ENCODE data around the gene PRIMA1. TPM values are rescaled to one million over a fixed set of nuclear protein-coding genes. Genes with fewer than 3 reads are reported as not detected.

The PRIMA1 gene
- total RNA-seq, 2 donors from 2014 or later = 2.3 to 3.5 TPM

DNA sequence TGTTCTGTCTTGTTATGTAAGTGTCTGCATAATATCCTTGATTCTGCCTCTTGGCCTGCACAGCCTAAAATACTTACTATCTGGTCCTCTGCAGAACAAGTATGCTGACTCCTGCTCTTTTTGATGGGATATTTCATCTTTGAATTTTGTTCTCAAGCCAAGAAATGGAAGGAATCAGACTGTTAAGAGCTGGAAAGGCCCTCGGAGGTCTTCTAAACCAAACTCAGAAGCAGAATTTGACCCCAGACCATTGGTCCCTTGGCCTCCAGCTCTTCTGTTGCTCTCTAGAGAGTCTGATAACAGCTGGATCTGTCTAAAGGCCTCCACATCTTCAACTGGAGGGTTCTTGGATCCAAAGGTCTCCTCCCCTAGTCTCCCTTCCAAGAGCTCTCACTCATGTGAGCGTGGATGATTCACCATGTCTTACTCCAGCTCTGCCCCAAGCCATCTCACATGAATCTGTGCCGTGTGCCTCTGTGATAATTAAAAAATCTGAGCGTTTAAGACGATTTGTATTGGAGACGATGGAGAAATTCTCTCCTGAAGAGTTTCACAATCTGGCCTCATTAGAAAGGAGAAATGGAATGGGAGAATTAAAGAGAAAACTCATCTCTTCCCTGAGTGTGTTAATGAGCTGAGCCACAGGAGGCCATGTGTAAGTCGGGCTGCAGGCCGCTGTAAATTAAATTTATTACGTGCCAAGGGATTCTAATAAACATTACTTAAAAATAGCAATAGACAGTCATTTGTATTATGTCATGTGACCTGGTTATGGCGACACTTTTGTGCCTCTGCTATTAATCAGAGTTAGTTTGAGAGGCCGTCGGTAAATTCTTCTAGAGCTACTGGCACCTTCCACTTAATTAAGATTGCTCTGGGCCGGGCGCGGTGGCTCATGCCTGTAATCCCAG, 15.4 kb upstream of the PRIMA1 start:
- ATAC-seq (ENCODE audit: insufficient number of reproducible peaks, low FRiP score, low read depth) = no peak
- no peak overlapping the region for H3K4me3 ChIP-seq
- no peak for DNase-seq (ENCODE audit: low spot score)
- TF ChIP-seq, protein P1, sequence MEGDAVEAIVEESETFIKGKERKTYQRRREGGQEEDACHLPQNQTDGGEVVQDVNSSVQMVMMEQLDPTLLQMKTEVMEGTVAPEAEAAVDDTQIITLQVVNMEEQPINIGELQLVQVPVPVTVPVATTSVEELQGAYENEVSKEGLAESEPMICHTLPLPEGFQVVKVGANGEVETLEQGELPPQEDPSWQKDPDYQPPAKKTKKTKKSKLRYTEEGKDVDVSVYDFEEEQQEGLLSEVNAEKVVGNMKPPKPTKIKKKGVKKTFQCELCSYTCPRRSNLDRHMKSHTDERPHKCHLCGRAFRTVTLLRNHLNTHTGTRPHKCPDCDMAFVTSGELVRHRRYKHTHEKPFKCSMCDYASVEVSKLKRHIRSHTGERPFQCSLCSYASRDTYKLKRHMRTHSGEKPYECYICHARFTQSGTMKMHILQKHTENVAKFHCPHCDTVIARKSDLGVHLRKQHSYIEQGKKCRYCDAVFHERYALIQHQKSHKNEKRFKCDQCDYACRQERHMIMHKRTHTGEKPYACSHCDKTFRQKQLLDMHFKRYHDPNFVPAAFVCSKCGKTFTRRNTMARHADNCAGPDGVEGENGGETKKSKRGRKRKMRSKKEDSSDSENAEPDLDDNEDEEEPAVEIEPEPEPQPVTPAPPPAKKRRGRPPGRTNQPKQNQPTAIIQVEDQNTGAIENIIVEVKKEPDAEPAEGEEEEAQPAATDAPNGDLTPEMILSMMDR (IDR thresholded peaks at IDR 0.05) = no peak
- peaks cover 11 to 23% of the 10 kb centered on the region in 2 donors for H3K4me1 ChIP-seq (ENCODE audit: control insufficient read depth in 1 of 2, low read depth in 2 of 2)
- no peaks in the 10 kb centered on the region for H3K27me3 ChIP-seq (replicated peaks; ENCODE audit: insufficient read depth)
- no peaks in the 10 kb centered on the region for H3K9me3 ChIP-seq
- no peaks in the 10 kb centered on the region for H3K36me3 ChIP-seq
- no peak overlapping the region for H3K27ac ChIP-seq

DNA sequence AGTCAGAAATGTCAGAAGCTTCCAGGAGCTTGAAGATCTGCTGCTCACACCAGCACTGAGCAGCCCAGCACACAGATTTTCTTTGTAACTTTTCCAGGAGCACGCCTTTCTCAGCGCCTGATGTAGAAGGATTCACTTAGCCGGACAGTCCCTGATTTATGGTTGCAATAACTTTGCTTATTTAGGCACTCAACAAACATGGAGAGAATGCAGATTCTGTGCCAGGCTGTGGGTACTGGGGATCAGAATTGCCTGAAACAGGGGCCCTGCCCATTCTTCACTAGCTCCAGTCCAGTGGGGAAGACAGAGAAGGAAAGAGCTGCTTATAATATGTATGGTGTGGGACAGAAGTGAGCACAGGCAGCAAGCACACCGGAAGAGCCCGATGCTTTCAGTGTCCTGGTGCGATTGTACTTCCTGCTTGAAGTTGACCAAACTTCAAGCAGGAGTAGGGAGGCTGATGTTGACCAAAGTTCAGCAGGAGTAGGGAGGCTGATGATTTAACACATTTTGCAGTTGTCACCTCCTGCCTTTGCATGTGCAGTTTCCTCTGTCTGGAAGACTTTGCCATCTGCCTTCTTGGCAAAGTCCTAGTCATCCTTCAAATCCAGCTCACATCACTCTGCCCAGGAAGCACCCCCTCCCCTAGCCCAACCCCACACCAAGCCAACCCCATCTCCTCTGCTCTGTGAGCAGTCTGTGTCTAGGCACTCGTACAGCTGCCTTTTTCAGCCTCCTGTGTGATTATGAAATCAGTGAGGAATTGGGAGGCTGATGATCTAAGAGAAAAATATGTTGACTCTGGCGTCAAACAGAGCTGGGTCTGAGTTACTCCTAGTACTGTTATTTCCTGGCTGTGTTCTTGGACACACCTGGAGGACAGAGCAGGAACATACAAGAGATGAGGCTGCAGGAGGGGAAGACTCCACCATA, 12.0 kb upstream of the PRIMA1 start:
- ATAC-seq (ENCODE audit: insufficient number of reproducible peaks, low FRiP score, low read depth) (peak; percentile 72), DNase-seq (ENCODE audit: low spot score) (no peak)
- Histone ChIP-seq H3K27me3 (replicated peaks; ENCODE audit: insufficient read depth) (no peaks in the 10 kb centered on the region), H3K27ac (peak overlapping the region; percentile 68 to 70), H3K36me3 (no peaks in the 10 kb centered on the region), H3K4me3 (peak overlapping the region; percentile 13), H3K9me3 (no peaks in the 10 kb centered on the region), H3K4me1 (ENCODE audit: control insufficient read depth in 1 of 2, low read depth in 2 of 2) (peaks cover 11 to 25% of the 10 kb centered on the region in 2 donors)
- TF ChIP-seq, protein P1 (IDR thresholded peaks at IDR 0.05) = no peak

DNA sequence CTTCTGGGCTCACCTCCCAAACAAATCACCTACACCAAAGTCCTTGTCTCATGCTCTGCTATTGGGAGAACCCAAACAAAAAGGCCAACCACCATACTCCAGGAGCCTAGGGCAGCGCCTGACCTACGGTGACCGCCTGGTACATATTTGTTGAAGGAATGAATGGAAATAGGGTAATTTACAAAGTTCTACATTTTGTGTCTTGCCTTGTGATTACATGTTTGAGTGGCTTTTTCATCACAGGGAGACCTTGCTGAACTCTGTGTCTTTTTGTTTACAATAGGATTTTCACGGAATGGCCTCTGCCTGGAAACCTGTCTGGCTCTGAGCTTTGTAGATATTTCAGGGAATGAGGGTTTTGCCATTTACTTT, 11.3 kb upstream of the PRIMA1 start:
- Histone ChIP-seq H3K36me3 (no peaks in the 10 kb centered on the region), H3K27me3 (replicated peaks; ENCODE audit: insufficient read depth) (no peaks in the 10 kb centered on the region), H3K4me3 (peak overlapping the region; percentile 13), H3K27ac (peak overlapping the region; percentile 68 to 70), H3K9me3 (no peaks in the 10 kb centered on the region), H3K4me1 (ENCODE audit: control insufficient read depth in 1 of 2, low read depth in 2 of 2) (peaks cover 11 to 25% of the 10 kb centered on the region in 2 donors)
- TF ChIP-seq, protein P1 (IDR thresholded peaks at IDR 0.05) = no peak
- ATAC-seq (ENCODE audit: insufficient number of reproducible peaks, low FRiP score, low read depth) = no peak
- DNase-seq (ENCODE audit: low spot score) = no peak

DNA sequence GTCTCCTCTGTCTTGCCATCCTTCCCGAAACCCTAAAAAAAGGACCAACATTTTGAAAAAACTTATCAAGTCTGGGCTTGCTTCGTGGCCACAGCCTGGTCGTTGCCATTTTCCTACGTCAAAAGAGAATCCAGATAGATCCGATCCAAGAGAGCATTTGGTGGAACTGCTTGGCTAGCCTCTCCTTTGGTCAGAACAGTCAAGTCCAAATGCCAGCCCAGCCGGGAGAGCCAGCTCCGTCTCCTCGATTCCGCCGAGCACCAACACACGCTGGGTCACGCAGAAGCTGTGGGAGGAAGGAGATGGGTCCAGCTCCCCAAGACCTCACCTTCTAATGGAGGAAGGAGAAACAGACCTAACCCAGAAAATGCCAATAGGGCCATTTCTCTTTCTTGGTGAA, 9.3 kb upstream of the PRIMA1 start:
- DNase-seq (ENCODE audit: low spot score) (no peak), ATAC-seq (ENCODE audit: insufficient number of reproducible peaks, low FRiP score, low read depth) (no peak)
- H3K9me3 ChIP-seq = no peaks in the 10 kb centered on the region
- H3K27ac ChIP-seq = no peak overlapping the region
- no peaks in the 10 kb centered on the region for H3K27me3 ChIP-seq (replicated peaks; ENCODE audit: insufficient read depth)
- TF ChIP-seq, protein P1 (IDR thresholded peaks at IDR 0.05) = no peak
- H3K4me3 ChIP-seq = no peak overlapping the region
- peaks cover 11 to 25% of the 10 kb centered on the region in 2 donors for H3K4me1 ChIP-seq (ENCODE audit: control insufficient read depth in 1 of 2, low read depth in 2 of 2)
- no peaks in the 10 kb centered on the region for H3K36me3 ChIP-seq

DNA sequence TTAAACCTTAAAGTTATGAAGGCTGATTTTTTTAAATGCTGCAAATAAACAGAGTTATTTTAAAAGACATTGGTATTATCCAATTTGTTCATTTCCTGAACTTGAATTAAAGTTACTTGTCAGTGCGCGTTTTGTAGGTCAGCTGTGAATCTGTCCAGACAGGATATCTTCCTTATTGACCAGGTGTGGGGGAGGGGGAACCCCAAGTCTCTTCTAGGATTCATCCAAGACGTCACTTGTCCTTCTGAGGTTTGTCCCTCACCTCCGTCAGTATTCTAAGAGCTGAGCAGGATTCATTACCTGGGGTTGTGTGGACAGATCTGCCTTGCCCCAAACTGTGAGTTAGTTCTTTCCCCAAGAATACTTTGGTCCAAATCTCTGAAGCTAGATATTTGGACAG, 8.8 kb upstream of the PRIMA1 start:
- Histone ChIP-seq H3K27me3 (replicated peaks; ENCODE audit: insufficient read depth) (no peaks in the 10 kb centered on the region), H3K4me1 (ENCODE audit: control insufficient read depth in 1 of 2, low read depth in 2 of 2) (peaks cover 11 to 25% of the 10 kb centered on the region in 2 donors), H3K36me3 (no peaks in the 10 kb centered on the region), H3K9me3 (no peaks in the 10 kb centered on the region), H3K4me3 (no peak overlapping the region), H3K27ac (no peak overlapping the region)
- no peak for DNase-seq (ENCODE audit: low spot score)
- ATAC-seq (ENCODE audit: insufficient number of reproducible peaks, low FRiP score, low read depth) = no peak
- TF ChIP-seq, protein P1 (IDR thresholded peaks at IDR 0.05) = no peak

Measured in thoracic aorta (tissue), 2 donors.